Body of pancreas (tissue), 4 donors: ENCODE measurements around the gene CDY2B.
"Not testable (repeated sequence)": the region's sequence is repeated elsewhere in the genome, so short reads cannot be mapped to it uniquely, and the experiment has no call there.

Source experiments
- CTCF ChIP-seq, 7 experiments: fragments of 450-650 bp in 4 of 7; fragments of 200-600 bp in 3 of 7; sonication (generic) in 3 of 7; IDR thresholded peaks; one replicate each; pipeline ENCODE4 v1.5.1; 2016 to 2019; ENCODE audit warnings: antibody characterized with exemption in 7 of 7
- POLR2A ChIP-seq, 3 donors: fragments of 450-650 bp; IDR thresholded peaks; one replicate each; pipeline ENCODE4 v1.6.1; 2016; ENCODE audit warnings: antibody characterized with exemption in 3 of 3, mild to moderate bottlenecking in 2 of 3

GRCh38 chrY:17849131-17849530 lies 30.9 kb downstream of the CDY2B start:
- not testable (repeated sequence) for TF ChIP-seq CTCF, POLR2A (IDR thresholded peaks at IDR 0.05)
